ENCODE measurements around the gene SMIM27. TPM values are rescaled to one million over a fixed set of nuclear protein-coding genes. Genes with fewer than 3 reads are reported as not detected.

SMIM27 gene
- total and polyA plus RNA-seq, 2 donors (not counting 1 experiment from before 2014, with no cell fraction given) = 9.5 to 20.9 TPM

- no peaks in the 10 kb centered on the region for H3K4me1 ChIP-seq (ENCODE audit: control insufficient read depth in 2 of 2, insufficient read depth in 2 of 2, low read length in 2 of 2)
- TF ChIP-seq CTCF (IDR thresholded peaks at IDR 0.05) = no peak
- TF ChIP-seq EZH2 (IDR thresholded peaks at IDR 0.05; ENCODE audit: borderline replicate concordance, insufficient read depth, low read depth, low read length, poor library complexity, severe bottlenecking) = no peak
- Mint-ChIP-seq H3K27ac (no peak overlapping the region), H3K27me3 (no peaks in the 10 kb centered on the region), H3K4me1 (peaks cover 31% of the 10 kb centered on the region), H3K9me3 (ENCODE audit: insufficient read depth) (peaks cover 3% of the 10 kb centered on the region), H3K4me3 (no peak overlapping the region)
- peaks cover 0 to 4% (median 1%) of the 10 kb centered on the region in 3 donors for H3K9me3 ChIP-seq (ENCODE audit: control extremely low read depth in 1 of 3, control insufficient read depth in 2 of 3, insufficient read depth in 1 of 3, low read length in 2 of 3)
- ChIA-PET CTCF (no interaction called here), POLR2A (no interaction called here)
- no peak overlapping the region for H3K27ac ChIP-seq (ENCODE audit: low read length in 2 of 2)
- H3K9ac ChIP-seq (ENCODE audit: low read length) = no peak overlapping the region
- H3K27me3 ChIP-seq (replicated peaks in 1 of 4; ENCODE audit: control extremely low read depth in 1 of 4, control insufficient read depth in 3 of 4, insufficient read depth in 4 of 4, low read length in 3 of 4) = no peaks in the 10 kb centered on the region
- no peak overlapping the region for H2AFZ ChIP-seq (ENCODE audit: insufficient read depth, low read depth, low read length, poor library complexity, severe bottlenecking)
- intact Hi-C loops (cut with micrococcal nuclease) = no loop called here
- H3K4me3 ChIP-seq (ENCODE audit: control extremely low read depth in 1 of 5, extremely low read depth in 1 of 5, insufficient read depth in 1 of 5, low read depth in 2 of 5, low read length in 4 of 5) = no peak overlapping the region
- ATAC-seq (ENCODE audit: low read depth) (no peak), DNase-seq (no peak)
- H4K20me1 ChIP-seq (ENCODE audit: control insufficient read depth, insufficient read depth, low read length, poor library complexity, severe bottlenecking) = peaks cover 14% of the 10 kb centered on the region
- H3K79me2 ChIP-seq (ENCODE audit: control insufficient read depth, insufficient read depth, low read length) = peaks cover 70% of the 10 kb centered on the region
- H3K36me3 ChIP-seq (replicated peaks in 1 of 2; ENCODE audit: control extremely low read depth in 1 of 2, control insufficient read depth in 1 of 2, extremely low read depth in 1 of 2, insufficient read depth in 2 of 2, low read length in 1 of 2) = peaks cover 0 to 2% of the 10 kb centered on the region in 2 experiments
- no peak overlapping the region for H3K4me2 ChIP-seq (replicated peaks; ENCODE audit: low read depth, low read length, poor library complexity, severe bottlenecking)
These were observed 35.9 kb upstream of the SMIM27 start for GRCh38 chr9:32516241-32516640.

- Mint-ChIP-seq H3K9me3 (ENCODE audit: insufficient read depth) (peaks cover 3% of the 10 kb centered on the region), H3K27ac (no peak overlapping the region), H3K4me3 (no peak overlapping the region), H3K27me3 (no peaks in the 10 kb centered on the region), H3K4me1 (peaks cover 33% of the 10 kb centered on the region)
- ChIA-PET POLR2A (no interaction called here), CTCF (no interaction called here)
- Histone ChIP-seq H4K20me1 (ENCODE audit: control insufficient read depth, insufficient read depth, low read length, poor library complexity, severe bottlenecking) (peaks cover 16% of the 10 kb centered on the region), H3K9me3 (ENCODE audit: control extremely low read depth in 1 of 3, control insufficient read depth in 2 of 3, insufficient read depth in 1 of 3, low read length in 2 of 3) (peaks cover 0 to 4% (median 1%) of the 10 kb centered on the region in 3 donors), H3K27me3 (replicated peaks in 1 of 4; ENCODE audit: control extremely low read depth in 1 of 4, control insufficient read depth in 3 of 4, insufficient read depth in 4 of 4, low read length in 3 of 4) (no peaks in the 10 kb centered on the region), H3K27ac (ENCODE audit: low read length in 2 of 2) (no peak overlapping the region), H2AFZ (ENCODE audit: insufficient read depth, low read depth, low read length, poor library complexity, severe bottlenecking) (no peak overlapping the region), H3K79me2 (ENCODE audit: control insufficient read depth, insufficient read depth, low read length) (peaks cover 87% of the 10 kb centered on the region), H3K36me3 (replicated peaks in 1 of 2; ENCODE audit: control extremely low read depth in 1 of 2, control insufficient read depth in 1 of 2, extremely low read depth in 1 of 2, insufficient read depth in 2 of 2, low read length in 1 of 2) (peaks cover 0 to 12% of the 10 kb centered on the region in 2 experiments), H3K9ac (ENCODE audit: low read length) (no peak overlapping the region), H3K4me2 (replicated peaks; ENCODE audit: low read depth, low read length, poor library complexity, severe bottlenecking) (no peak overlapping the region), H3K4me3 (ENCODE audit: control extremely low read depth in 1 of 5, extremely low read depth in 1 of 5, insufficient read depth in 1 of 5, low read depth in 2 of 5, low read length in 4 of 5) (no peak overlapping the region), H3K4me1 (ENCODE audit: control insufficient read depth in 2 of 2, insufficient read depth in 2 of 2, low read length in 2 of 2) (peaks cover 2% of the 10 kb centered on the region in 2 donors)
- TF ChIP-seq CTCF (IDR thresholded peaks at IDR 0.05) = no peak
- no peak for TF ChIP-seq EZH2 (IDR thresholded peaks at IDR 0.05; ENCODE audit: borderline replicate concordance, insufficient read depth, low read depth, low read length, poor library complexity, severe bottlenecking)
- no CpG with 5 or more reads among the region's 1 CpG for WGBS (ENCODE audit: insufficient coverage)
- DNase-seq = no peak
- intact Hi-C loops (cut with micrococcal nuclease) = no loop called here
- ATAC-seq (ENCODE audit: low read depth) = no peak
These were observed 33.9 kb upstream of the SMIM27 start for GRCh38 chr9:32518276-32518675.

Measured in B cell (primary cell).